Breast epithelium (tissue), 4 donors: ENCODE measurements around the gene FHIT. TPM values are rescaled to one million over a fixed set of nuclear protein-coding genes. Genes with fewer than 3 reads are reported as not detected.

ENCODE experiments used
- DNase-seq, 2 donors: peaks; one replicate each; pipeline ENCODE4 v3.0.0-alpha.2; 2019; ENCODE audit warnings: low spot score in 2 of 2
- H3K27ac ChIP-seq, 2 donors: fragments of 200-600 bp; sonication (generic) in 1 of 2; one replicate each; pipeline ENCODE4 v1.5.1; 2016 to 2019; ENCODE audit warnings: mild to moderate bottlenecking in 1 of 2
- H3K27me3 ChIP-seq, 2 donors: fragments of 200-600 bp; sonication (generic) in 1 of 2; one replicate each; pipeline versions ENCODE4 v1.5.1 to v1.6.0; 2017 to 2019; ENCODE audit warnings: control low read depth in 1 of 2, mild to moderate bottlenecking in 1 of 2
- H3K36me3 ChIP-seq: fragments of 200-600 bp; one replicate; pipeline ENCODE4 v1.5.1; 2019
- H3K4me1 ChIP-seq, 2 donors: fragments of 200-600 bp; sonication (generic); one replicate each; pipeline ENCODE4 v1.5.1; 2016 to 2019; ENCODE audit warnings: control low read depth in 1 of 2
- H3K4me3 ChIP-seq, 3 donors: fragments of 200-600 bp; sonication (generic); 1 replicate in 2 of 3; 2 replicates in 1 of 3; pipeline ENCODE4 v1.5.1; 2016 to 2019; ENCODE audit warnings: mild to moderate bottlenecking in 3 of 3, moderate library complexity in 2 of 3
- H3K9me3 ChIP-seq, 2 donors: fragments of 200-600 bp; sonication (generic) in 1 of 2; one replicate each; pipeline ENCODE4 v1.5.1; 2016 to 2019; ENCODE audit warnings: control low read depth in 1 of 2
- POLR2A ChIP-seq: fragments of 450-650 bp; IDR thresholded peaks from one replicate; pipeline ENCODE4 v1.6.1; 2016; ENCODE audit warnings: antibody characterized with exemption, mild to moderate bottlenecking, moderate library complexity
- POLR2AphosphoS5 ChIP-seq, 3 donors: sonication (generic); formaldehyde crosslinking; IDR thresholded peaks; one replicate each; pipeline ENCODE4 v1.6.1; 2017; ENCODE audit warnings: antibody characterized with exemption in 3 of 3
- intact Hi-C: fragments of 100-400 bp; cut with DNase I; formaldehyde crosslinking; loops from one replicate; pipeline ENCODE4 v1.15.1; 2023; ENCODE audit warnings: low total_unique reads
- total RNA-seq, 3 donors: library from RNA; depleted of rRNA; stranded (reverse); fragments of >200 nt; gene quantifications; one replicate each; pipeline ENCODE4 v1.1.0, GENCODE V29; 2016
- TF ChIP-seq, protein P1 (sequence below), 3 donors: fragments of 450-650 bp; IDR thresholded peaks; one replicate each; pipeline ENCODE4 v1.5.1; 2016 to 2017; ENCODE audit warnings: antibody characterized with exemption in 3 of 3, mild to moderate bottlenecking in 3 of 3, moderate library complexity in 3 of 3

The FHIT gene
- total RNA-seq, 3 donors from 2014 or later = 9.0 to 19.2 (median 17.7) TPM

DNA sequence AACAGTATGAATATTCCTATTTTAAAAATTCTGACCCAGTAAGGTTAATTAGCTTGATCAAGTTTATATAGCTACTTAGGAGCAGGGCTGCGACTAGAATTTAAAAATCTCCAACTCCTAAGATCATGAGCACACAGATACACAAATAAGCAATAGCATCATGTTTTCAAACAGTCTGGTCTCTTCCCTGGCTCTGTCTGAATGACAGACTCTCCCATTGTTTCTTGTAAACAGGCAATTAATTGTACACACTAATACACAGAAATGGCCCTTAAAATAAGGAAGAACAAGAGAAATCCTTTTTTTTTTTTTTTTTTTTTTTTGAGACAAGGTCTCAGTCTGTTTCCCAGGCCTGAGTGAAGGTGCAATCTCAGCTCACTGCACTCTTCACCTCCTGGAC is 1137.1 kb downstream of the FHIT start:
- H3K4me3 ChIP-seq = no peak overlapping the region
- H3K27me3 ChIP-seq = no peaks in the 10 kb centered on the region
- no peaks in the 10 kb centered on the region for H3K9me3 ChIP-seq
- H3K36me3 ChIP-seq = no peaks in the 10 kb centered on the region
- H3K27ac ChIP-seq = no peak overlapping the region
- H3K4me1 ChIP-seq = no peaks in the 10 kb centered on the region
- intact Hi-C loops = no loop called here
- no peak for DNase-seq
- TF ChIP-seq, protein P1, sequence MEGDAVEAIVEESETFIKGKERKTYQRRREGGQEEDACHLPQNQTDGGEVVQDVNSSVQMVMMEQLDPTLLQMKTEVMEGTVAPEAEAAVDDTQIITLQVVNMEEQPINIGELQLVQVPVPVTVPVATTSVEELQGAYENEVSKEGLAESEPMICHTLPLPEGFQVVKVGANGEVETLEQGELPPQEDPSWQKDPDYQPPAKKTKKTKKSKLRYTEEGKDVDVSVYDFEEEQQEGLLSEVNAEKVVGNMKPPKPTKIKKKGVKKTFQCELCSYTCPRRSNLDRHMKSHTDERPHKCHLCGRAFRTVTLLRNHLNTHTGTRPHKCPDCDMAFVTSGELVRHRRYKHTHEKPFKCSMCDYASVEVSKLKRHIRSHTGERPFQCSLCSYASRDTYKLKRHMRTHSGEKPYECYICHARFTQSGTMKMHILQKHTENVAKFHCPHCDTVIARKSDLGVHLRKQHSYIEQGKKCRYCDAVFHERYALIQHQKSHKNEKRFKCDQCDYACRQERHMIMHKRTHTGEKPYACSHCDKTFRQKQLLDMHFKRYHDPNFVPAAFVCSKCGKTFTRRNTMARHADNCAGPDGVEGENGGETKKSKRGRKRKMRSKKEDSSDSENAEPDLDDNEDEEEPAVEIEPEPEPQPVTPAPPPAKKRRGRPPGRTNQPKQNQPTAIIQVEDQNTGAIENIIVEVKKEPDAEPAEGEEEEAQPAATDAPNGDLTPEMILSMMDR (IDR thresholded peaks at IDR 0.05) = no peak
- TF ChIP-seq POLR2A (no peak), POLR2AphosphoS5 (IDR thresholded peaks at IDR 0.05) (no peak)

DNA sequence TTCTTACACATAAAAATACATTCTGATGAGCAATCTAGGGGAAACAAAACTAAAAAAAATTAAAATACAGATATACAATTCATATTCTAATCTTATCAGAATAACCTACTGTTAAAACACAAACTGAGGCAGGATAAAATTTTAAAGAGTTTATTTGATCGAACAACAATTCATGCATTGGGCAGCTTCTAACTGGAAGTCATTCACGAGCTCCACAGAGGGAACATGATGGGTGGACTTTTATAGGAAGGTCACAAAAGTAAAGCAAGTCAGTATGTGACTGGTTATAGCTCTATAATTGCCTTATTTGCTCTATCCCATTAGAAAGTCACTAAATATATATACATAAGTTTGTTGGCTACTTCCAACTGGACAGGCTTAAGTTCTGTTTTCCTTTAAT is 1144.0 kb downstream of the FHIT start:
- H3K27me3 ChIP-seq = no peaks in the 10 kb centered on the region
- intact Hi-C loops = no loop called here
- H3K9me3 ChIP-seq = no peaks in the 10 kb centered on the region
- H3K4me3 ChIP-seq = no peak overlapping the region
- no peak for TF ChIP-seq POLR2AphosphoS5 (IDR thresholded peaks at IDR 0.05)
- TF ChIP-seq, protein P1 (IDR thresholded peaks at IDR 0.05) = no peak
- no peak for TF ChIP-seq POLR2A
- H3K36me3 ChIP-seq = no peaks in the 10 kb centered on the region
- no peaks in the 10 kb centered on the region for H3K4me1 ChIP-seq
- DNase-seq = no peak
- no peak overlapping the region for H3K27ac ChIP-seq

DNA sequence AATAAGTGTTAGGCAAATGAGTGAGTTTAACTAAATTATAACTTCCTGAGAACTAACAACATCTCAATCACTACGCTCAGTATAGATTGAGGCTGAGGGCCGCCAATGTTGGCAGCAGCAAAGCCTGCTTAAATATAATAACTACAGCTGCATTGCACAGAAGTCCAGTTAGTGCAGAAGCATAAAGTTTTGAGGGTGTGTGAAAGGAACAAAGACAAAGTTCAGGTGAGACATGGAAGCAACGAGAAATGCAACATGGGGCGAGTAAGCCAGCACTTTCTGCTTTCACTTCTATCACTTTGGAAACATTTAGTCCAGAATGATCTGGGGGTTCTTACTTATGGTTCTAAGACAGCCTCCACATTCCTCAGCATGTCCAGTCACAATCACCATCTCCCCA is 1149.1 kb downstream of the FHIT start:
- no peak overlapping the region for H3K4me3 ChIP-seq
- intact Hi-C loops = loop anchor here (5.0 kb wide), 1 partner anchor 555 kb away; no protein-coding TSS in a partner anchor
- no peak overlapping the region for H3K27ac ChIP-seq
- DNase-seq = no peak
- TF ChIP-seq, protein P1 (IDR thresholded peaks at IDR 0.05) = no peak
- TF ChIP-seq POLR2A = no peak
- TF ChIP-seq POLR2AphosphoS5 (IDR thresholded peaks at IDR 0.05) = no peak
- H3K27me3 ChIP-seq = no peaks in the 10 kb centered on the region
- no peaks in the 10 kb centered on the region for H3K9me3 ChIP-seq
- no peaks in the 10 kb centered on the region for H3K4me1 ChIP-seq
- no peaks in the 10 kb centered on the region for H3K36me3 ChIP-seq

DNA sequence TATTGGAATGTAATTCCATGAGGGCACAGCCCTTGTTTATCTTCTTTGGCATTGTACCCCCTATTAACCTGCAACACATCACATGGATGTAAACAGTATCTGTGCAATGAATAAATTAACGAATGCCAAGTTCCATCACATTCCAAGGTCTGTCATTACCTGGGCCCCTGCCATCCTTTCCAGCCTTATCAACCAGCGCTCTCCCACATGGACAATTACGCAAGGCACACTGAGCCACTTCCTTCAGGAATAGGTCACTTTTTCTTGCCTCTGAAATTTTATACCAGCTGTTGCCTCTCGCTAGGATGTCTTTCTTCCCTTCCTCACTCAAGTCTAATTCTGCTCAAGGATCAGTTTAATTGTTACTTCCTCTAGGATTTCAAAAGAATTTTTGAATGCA is 1149.6 kb downstream of the FHIT start:
- Histone ChIP-seq H3K9me3 (no peaks in the 10 kb centered on the region), H3K4me3 (no peak overlapping the region), H3K36me3 (no peaks in the 10 kb centered on the region), H3K27ac (no peak overlapping the region), H3K4me1 (no peaks in the 10 kb centered on the region), H3K27me3 (no peaks in the 10 kb centered on the region)
- TF ChIP-seq POLR2AphosphoS5 (IDR thresholded peaks at IDR 0.05) = no peak
- TF ChIP-seq, protein P1 (IDR thresholded peaks at IDR 0.05) = no peak
- TF ChIP-seq POLR2A = no peak
- DNase-seq = no peak
- intact Hi-C loops = loop anchor here (5.0 kb wide), 1 partner anchor 556 kb away; no protein-coding TSS in a partner anchor

DNA sequence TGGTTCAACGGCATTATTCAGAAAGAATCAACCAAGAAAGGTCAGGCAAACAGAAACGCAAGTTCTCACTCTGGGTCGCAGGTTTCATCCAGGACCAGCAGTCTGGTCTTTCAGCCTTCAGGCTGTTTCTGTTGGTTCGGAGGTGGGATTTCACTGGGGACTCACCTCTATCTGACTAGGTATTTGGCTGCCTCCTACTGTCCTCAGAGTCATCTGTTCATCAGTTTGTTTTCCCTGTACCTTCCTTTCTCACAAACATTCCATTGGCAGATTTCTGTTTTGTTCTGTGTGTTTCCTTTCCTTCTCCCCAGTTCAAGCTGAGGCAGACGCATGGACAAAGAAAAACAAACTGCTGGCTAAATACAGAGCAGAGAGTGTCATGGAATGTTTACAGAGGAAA is 1154.8 kb downstream of the FHIT start:
- H3K9me3 ChIP-seq = no peaks in the 10 kb centered on the region
- no peak overlapping the region for H3K27ac ChIP-seq
- H3K27me3 ChIP-seq = no peaks in the 10 kb centered on the region
- no peaks in the 10 kb centered on the region for H3K4me1 ChIP-seq
- H3K4me3 ChIP-seq = no peak overlapping the region
- no peak for TF ChIP-seq POLR2AphosphoS5 (IDR thresholded peaks at IDR 0.05)
- TF ChIP-seq, protein P1 (IDR thresholded peaks at IDR 0.05) = no peak
- no peaks in the 10 kb centered on the region for H3K36me3 ChIP-seq
- intact Hi-C loops = no loop called here
- no peak for DNase-seq
